H1 (cell line): ENCODE results near the gene HRH3. TPM values are rescaled to one million over a fixed set of nuclear protein-coding genes. Genes with fewer than 3 reads are reported as not detected.

ENCODE experiments used
- CHD7 ChIP-seq: fragments of 300-600 bp; sonication (generic); IDR thresholded peaks from 2 replicates; pipeline ENCODE4 v1.7.1; 2012; ENCODE audit warnings: low read length, moderate library complexity, mild to moderate bottlenecking, inconsistent platforms; ENCODE audit not compliant: insufficient replicate concordance
- CTCF ChIP-seq, 3 experiments: IDR thresholded peaks; 1 replicate in 2 of 3; 2 replicates in 1 of 3; pipeline versions ENCODE4 v1.5.1 to v1.6.1; 2011; ENCODE audit warnings: low read length in 3 of 3, mild to moderate bottlenecking in 3 of 3, inconsistent platforms in 2 of 3, low read depth in 1 of 3, moderate library complexity in 1 of 3; ENCODE audit not compliant: insufficient read depth in 1 of 3; ENCODE audit errors: control extremely low read depth in 1 of 3
- SP4 ChIP-seq: IDR thresholded peaks from 2 replicates; pipeline ENCODE4 v1.6.1; 2012; ENCODE audit warnings: low read length, inconsistent platforms
- YY1 ChIP-seq: IDR thresholded peaks from 2 replicates; pipeline ENCODE4 v1.6.1; 2011; ENCODE audit warnings: low read depth, mild to moderate bottlenecking, low read length
- ZNF274 ChIP-seq: IDR thresholded peaks from 2 replicates; pipeline ENCODE4 v1.7.0; 2012; ENCODE audit warnings: low read length, borderline replicate concordance; ENCODE audit errors: extremely low read depth
- polyA plus RNA-seq, 7 experiments: library from polyadenylated mRNA; depleted of rRNA in 3 of 7; stranded (reverse) in 5 of 7; unstranded in 2 of 7; fragments of >200 nt in 5 of 7; fragments of 200-250 nt in 2 of 7; gene quantifications; 1 replicate in 5 of 7; 2 replicates in 1 of 7; 4 replicates in 1 of 7; pipeline versions ENCODE4 v1.2.1 to v1.2.3, GENCODE V29; 2011 to 2013; ENCODE audit warnings: missing spikeins in 2 of 7, mixed read lengths in 2 of 7
- total RNA-seq: library from RNA; stranded (reverse); fragmentation: NEBNext Ultra II Directional; extraction: Animal tissue kit (Norgen Biotek cat#: 25700); gene quantifications from 2 replicates; pipeline ENCODE4 v1.2.1, GENCODE V29; 2021

Gene HRH3
- total and polyA plus RNA-seq, 2 of the 8 experiments (the other 6 are each of a cell fraction or from before 2014, with no cell fraction given): 2.0 to 4.5 TPM

- TF ChIP-seq CTCF (IDR thresholded peaks at IDR 0.05; ENCODE audit: control extremely low read depth in 1 of 3, insufficient read depth in 1 of 3, low read depth in 1 of 3, low read length in 3 of 3) (no peak), SP4 (no peak), YY1 (no peak), CHD7 (no peak), ZNF274 (no peak)
Observed at GRCh38 chr20:62202676-62203377, 17.3 kb downstream of the HRH3 start (continued).
